Stimulated activated CD4-positive, alpha-beta T cell treated with anti-CD3 and anti-CD28 coated beads, Interleukin-1b, Interleukin-23, amount 100 ng/mL, for 4 hours (primary cell): ENCODE data around the gene CR1L.
"Not testable (repeated sequence)": the region's sequence is repeated elsewhere in the genome, so short reads cannot be mapped to it uniquely, and the experiment has no call there.

ENCODE experiments used
- DNase-seq, 2 donors: peaks; one replicate each; pipeline ENCODE4 v3.0.0-alpha.2; 2020; ENCODE audit warnings: low read depth in 2 of 2

The CR1L gene

DNA sequence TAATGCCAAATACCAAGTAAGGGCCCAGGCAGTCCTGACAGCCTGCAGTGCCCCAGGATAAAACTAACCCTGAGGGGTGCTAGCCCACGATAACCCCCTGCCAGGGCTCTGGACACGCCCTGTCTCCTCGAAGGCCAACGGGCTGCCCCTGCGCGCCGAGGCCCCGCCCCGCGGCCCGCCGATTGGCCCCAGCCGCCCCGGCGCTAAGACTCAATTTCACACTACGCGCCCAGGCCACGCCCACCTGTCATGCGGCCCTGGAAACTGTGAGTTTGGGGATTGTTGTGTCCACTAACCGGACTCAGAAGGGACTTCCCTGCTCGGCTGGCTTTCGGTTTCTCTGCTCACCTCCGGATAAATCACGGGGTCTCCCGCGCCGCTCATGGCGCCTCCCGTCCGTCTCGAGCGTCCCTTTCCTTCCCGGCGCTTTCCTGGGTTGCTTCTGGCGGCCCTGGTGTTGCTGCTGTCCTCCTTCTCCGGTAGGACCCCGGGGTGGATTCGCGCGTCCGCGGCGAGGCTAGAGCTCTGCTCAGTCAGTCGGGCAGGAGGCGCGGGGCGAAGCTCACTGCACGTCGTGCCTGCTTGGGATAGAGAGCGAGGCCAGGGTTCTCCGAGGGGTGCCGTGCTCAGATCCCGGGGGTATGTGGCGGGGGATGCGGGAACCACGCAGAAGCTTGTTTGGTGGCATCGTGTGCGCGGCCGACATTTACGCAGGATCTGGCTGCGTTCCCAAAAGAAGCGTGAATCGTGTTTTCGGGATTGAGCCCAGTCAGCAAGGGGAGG lies at the start of gene CR1L:
CR1L (plus strand) TSS at position 282 of the 783 bp plus-strand sequence; CDS start at position 383, 101 bp downstream.
- DNase-seq = peak; percentile 43 to 68

DNA sequence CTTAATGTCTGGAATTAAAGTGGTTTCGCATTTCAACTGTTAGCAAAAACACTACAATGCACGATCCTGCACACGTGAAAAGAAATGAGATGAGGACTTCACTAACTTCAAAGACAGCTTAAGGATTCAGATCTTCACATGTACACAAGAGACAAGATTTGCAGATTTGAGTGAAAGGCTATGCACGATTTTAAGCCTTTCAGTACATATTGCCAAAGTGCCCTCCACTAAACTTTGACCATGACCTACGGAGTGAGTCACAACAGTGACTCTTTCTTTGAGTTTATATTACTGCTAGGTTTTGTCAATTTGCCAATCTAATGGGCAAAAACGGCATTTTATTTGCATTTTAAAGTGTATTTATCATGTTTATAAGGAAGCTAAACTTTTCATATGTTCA lies 41.2 kb upstream of the CR1L start:
- no peak for DNase-seq

DNA sequence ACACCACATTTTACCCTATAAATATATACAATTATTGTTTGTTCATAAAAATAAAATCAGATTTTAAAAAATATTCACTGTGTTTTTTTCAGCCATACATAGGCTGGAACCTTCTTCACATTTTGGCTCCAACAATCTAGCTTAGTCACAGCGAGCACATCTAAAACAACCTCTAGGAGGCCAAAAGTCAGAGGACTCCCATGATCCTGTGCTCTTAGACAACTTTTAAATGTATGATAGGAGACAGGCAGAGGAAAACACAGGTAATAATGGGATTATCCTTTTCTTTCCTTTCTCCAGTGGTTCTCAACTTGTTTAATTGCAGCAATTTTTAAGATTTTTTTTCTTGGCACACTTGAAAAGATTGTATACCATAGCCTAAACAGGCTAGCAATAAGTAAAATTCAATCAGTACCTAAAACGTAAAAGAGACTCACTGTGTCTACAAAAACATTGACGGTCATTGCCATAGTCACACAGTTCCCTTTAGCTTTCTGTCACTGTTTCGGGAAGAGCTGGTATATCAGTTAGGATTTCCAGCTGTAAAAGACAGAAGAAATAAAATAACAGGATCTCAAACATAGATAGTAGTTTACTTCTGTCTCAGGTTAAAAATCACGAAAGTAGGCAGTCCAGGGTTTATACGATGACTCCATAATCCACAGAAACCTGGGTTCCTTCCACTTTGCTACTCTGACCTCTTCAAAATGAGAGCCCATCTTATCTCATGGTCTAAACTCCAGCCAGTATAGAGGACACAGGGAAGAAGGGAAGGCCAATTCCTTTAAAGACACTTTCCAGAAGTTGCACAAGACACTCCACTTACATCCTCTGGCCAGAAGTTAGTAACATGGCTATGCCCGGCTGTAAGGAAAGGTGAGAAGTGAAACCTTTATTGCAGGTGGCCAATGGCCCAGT lies 39.2 kb upstream of the CR1L start:
- no peak for DNase-seq

DNA sequence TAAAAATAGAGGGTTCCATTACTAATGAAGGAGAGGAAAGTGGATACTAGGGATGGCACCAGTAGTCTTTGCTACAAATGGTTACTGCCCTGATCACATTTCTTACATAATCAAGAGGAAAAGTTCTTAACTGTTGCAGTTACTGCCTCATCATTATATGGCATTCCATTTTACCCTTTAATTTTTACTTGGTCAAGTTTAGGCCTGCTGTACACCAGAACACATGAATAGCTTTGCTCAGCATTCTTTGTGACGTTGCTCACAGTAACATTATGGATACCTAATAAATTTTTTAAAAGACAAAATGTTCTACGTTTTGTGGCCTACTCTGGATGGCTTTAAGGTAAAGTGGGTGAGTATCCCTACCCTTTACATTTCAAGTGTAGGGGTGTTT lies 38.6 kb upstream of the CR1L start:
- no peak for DNase-seq

DNA sequence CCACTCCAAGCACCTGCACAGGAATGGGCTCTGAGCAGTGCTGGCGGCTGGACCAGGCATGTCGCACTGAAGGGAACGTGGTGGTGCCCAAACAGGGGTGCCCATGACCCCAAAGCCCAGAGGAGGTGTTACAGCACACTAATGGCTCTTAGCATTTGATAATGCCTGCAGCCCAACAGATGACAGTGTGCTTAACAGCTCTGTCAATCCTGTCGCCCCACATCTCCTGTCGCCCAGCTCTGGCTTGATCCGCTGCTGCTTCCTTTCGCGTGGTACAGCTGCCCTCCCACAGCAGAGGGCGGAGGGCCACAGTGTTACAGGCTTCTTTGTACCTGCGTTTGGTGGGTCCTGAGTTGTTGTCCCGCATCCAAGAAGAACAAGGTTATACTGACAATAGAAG lies 32.2 kb upstream of the CR1L start:
- no peak for DNase-seq

DNA sequence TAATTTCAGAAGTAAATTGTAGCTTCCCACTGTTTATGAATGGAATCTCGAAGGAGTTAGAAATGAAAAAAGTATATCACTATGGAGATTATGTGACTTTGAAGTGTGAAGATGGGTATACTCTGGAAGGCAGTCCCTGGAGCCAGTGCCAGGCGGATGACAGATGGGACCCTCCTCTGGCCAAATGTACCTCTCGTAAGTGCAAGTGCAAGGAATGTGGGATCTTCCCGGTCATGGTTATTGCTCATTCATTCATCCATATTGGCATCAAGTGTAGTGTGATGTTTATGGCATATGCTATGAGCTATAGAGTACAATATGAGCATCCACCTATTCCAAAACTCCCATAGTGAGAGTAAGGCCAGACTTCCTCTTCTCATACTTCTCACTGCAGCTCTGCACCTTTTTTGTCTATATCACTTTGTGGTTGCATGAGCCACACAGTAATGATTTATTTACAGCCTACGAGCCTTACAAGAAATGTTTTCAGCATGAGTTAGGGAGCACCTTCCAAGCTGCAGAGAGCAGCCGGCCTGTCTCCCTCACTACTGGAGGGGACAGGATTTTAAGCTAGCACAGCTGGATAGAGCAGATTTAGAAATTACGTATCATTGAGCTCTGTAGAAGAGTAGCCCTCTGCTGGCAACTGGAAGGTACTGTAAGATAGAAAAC lies 24.9 kb upstream of the CR1L start:
- peak in 1 of 2 donors; percentile 1 for DNase-seq

DNA sequence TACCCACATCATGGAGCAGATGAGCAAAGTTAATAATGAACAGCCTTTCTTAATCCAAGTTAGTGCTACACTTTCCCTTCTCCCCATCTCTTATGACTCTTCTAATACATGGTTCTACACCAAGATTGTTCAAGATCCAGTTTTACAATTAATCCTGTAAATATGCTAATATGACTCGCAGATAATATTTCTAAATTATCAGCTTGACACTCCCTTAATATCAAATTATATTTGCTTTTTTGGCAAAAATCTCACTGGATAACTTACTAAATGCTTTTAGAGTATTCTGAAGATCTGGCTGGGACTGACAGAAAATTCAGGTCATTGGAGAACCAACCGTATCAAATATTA lies 24.4 kb upstream of the CR1L start:
- DNase-seq = no peak

DNA sequence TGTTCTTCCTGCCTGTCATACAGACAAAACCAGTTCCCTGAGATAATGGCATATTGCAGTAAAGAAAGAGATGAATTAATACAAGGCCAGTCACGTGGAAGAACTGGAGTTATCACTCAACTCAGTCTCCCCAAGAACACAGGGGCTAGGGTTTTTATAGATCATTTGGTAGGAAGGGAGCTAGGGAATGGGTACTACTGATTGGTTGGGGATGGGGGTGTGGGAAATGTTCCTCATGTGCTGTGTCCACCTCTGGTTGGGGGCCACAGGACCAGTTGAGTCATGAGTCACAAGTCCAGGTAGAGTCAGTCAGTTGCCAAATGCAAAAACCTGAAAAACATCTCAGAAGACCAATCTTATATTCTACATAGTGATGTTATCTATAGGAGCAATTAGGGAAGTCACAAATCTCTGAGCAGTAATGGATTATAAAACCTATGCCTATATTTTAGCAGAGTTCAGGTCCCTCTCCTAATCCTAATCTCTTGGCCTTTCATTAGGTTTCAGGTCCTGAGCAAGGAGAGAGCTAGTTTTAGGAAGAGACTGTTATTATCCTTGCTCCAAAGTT lies 19.3 kb upstream of the CR1L start:
- not testable (repeated sequence) for DNase-seq

DNA sequence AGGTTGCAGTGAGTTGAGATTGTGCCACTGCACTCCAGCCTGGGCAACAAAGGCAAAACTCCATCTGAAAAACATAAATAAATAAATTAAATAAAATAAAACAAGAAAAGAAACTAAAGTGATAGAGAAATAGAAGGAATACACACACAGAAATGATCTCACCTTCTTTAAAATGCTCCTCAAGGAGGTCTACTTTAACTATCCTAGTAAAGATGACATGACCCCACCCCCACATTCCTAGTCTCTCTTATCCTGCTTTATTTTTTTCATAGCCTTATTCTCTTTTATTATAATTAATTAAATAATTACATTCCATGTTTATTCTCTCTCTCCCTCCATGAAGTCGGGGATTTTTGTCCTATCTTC lies 18.0 kb upstream of the CR1L start:
- DNase-seq = no peak

DNA sequence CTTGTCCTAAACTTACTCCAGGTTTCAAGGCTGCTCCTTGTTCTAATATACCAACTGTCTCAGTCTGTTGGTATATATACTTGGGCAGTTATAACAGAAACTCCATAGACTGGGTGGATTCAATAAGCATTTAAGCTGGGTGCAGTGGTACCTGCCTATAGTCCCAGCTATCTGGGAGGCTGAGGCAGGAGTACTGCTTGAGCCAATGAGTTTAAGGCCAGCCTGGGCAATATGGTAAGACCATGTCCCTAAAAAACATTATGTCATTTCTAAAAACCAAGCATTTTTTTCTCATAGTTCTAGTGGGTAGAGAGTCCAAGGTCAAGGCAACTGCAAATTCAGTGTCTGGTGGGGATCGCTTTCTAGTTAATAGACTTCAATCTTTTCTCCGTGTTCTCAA lies 17.4 kb upstream of the CR1L start:
- DNase-seq = no peak

DNA sequence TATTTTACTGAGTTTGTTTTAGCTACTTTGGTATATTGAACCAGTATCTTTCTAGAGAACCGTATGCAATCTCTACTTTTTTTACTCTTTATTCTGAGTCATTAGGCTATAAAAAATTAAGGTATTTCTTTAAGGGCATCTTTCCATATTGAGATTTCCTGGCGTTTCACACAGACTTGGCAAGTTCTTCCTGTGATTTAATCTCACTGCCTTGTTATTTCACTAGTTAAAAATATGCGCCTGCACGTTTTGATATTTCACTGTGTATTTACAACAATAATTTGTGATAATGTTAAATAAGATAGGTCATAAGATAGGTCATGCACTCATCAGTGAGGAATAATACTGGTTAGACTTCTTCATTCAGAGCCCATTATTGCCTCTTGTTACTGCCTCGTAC lies 16.2 kb upstream of the CR1L start:
- DNase-seq = no peak

DNA sequence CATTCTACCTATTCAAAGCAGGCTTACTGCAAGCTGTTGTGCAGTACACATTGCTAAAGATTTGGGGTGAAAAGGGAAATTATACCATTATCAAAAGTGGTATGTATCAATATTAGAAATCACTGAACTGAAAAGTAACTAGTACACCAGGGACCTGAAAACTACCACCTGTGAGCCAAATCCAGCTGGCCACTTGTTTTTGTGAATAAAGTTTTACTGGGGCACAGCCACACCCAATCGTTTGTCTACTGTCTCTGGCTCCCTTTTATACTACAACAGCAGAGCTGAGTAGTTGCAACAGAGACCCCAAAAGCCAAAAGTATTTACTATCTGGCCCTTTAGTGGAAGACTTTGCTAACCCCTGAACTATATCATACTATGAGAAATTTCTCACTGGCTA lies 13.8 kb upstream of the CR1L start:
- no peak for DNase-seq

DNA sequence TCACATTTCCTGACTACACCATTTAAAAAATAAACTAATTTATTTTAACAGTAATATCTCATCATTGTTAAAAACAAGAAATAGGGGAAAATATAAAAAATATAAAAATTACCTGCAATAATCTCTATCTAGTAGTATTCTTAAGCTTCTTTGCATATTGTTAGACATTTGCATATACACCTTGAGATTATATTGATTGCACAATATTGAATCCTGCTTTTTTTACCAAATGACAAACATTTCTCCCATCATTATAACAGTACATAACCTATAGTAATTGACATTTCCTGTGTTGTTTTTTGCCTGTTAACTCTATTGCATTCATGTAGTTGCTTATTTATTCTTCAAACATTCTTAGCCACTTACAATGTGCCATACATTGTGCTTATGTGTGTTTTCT lies 11.7 kb upstream of the CR1L start:
- DNase-seq = no peak

DNA sequence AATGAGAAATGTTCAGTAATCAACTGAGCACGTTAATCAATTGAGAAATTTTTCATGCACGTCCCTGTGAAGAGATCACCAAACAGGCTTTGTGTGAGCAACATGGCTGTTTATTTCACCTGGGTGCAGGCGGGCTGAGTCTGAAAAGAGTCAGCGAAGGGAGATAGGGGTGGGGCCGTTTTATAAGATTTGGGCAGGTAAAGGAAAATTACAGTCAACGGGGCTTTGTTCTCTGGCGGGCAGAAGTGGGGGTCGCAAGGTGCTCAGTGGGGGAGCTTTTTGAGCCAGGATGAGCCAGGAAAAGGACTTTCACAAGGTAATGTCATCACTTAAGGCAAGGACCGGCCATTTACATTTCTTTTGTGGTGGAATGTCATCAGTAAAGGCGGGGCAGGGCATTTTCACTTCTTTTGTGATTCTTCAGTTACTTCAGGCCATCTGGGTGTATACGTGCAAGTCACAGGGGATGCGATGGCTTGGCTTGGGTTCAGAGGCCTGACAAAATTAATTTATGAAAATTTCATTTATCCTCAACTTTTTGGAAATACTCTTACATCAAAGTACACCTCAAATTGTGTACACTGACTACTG lies 11.1 kb upstream of the CR1L start:
- not testable (repeated sequence) for DNase-seq

DNA sequence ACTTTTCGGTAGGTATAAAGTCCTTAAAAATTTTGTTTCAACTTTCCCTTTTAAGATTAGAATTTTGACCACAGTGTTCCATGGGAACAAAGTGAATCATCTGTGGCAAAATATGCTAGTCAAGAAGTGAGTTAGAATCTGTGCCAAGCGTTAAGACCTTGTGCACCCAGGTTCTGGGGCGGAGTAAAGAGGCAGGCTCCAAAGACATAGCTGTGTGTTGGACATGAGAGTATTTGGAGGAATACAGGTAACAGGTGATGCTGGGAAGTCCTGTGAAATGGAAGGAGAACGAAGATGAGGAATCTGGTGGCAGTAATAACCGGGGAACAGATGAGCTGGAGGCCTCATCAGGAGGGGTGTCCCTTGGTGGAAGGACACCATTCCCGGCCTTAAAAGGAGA lies 10.6 kb upstream of the CR1L start:
- DNase-seq = not testable (repeated sequence)

DNA sequence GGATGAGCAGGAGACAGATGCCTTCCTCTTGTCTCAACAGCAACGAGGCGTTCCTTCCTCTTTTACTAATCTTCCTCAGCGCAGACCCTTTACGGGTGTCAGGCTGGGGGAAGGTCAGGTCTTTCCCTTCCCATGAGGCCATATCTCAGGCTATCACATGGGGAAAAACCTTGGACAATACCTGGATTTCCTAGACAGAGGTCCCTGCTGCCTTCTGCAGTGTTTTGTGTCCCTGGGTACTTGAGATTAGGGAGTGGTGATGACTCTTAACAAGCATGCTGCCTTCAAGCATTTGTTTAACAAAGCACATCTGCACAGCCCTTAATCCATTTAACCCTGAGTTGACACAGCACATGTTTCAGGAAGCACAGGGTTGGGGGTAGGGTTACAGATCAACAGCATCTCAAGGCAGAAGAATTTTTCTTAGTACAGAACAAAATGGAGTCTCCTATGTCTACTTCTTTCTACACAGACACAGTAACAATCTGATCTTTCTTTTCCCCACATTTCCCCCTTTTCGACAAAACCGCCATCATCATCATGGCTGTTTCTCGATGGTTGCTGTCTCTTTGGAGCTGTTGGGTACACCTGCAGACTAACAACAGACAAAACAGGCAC lies 9.3 kb upstream of the CR1L start:
- not testable (repeated sequence) for DNase-seq

DNA sequence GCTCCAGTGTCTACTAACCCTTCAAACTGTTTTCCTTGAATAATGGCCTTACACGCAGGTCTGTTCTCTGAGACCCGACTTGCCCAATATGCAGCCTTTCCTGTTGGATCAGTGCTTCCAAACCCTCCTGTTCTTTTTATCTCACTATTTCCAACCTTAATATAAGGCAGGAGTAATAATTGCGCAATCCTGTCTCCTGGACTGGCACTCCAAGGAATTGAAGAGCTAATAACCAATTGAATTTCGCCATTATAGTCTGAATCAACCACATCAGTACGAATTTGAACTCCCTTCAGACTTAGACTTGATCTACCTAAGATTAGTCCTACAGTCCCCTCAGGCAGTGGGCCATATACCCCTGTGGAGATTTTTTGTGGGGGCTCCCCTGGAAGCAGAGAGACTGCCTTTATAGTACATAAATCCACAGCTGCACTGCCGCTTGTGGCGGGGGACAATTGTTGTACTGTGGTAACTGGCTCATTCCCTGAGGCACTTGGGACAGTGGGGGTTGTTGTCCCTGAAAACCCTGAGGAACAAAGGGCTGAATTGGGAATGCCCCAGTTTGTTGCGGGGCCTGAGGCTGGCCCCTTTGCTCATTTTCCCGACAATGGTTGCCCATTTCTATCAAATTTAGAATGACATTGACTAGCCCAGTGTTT lies 6.3 kb upstream of the CR1L start:
- not testable (repeated sequence) for DNase-seq

DNA sequence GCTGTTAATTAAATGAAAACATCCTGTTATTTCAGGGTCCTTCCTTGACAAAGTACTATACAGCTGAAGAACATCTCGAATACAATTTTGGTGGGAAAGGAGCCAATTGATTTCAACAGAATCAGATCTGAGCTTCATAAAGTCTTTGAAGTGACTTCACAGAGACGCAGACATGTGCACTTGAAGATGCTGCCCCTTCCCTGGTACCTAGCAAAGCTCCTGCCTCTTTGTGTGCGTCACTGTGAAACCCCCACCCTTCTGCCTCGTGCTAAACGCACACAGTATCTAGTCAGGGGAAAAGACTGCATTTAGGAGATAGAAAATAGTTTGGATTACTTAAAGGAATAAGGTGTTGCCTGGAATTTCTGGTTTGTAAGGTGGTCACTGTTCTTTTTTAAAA lies 5.6 kb upstream of the CR1L start:
- not testable (repeated sequence) for DNase-seq

DNA sequence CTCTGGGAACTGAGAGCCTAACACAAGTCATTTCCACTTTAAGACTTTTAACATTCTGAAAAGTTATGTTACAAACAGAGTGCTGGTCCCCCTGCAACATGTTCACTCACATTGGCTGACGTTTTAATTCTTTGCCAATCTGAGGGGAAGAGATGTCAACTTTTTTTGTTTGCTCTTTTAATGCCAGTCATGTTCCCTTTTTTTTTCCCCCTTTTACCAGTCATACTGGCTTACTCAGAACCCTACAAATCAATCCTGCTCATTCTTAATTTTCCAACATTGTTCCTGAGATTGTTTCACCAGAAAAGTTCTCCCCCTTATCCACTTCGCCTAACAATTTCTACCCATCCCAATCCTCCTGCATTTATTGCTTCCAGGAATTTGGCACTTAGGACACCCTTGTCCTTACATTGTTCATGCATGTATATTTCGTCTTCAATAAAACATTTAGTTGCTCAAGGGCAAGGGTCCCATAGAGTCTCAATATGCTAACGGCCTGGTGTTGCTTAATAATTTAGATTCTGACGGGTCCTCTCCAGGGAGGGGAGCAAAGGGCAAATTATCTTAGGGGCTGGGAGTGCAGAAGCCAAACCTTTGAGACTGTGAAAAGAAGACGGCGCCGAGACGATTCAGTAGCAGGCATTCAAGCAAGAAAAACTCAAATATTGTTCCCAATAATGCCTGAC lies 624 bp upstream of the CR1L start:
- DNase-seq = no peak

DNA sequence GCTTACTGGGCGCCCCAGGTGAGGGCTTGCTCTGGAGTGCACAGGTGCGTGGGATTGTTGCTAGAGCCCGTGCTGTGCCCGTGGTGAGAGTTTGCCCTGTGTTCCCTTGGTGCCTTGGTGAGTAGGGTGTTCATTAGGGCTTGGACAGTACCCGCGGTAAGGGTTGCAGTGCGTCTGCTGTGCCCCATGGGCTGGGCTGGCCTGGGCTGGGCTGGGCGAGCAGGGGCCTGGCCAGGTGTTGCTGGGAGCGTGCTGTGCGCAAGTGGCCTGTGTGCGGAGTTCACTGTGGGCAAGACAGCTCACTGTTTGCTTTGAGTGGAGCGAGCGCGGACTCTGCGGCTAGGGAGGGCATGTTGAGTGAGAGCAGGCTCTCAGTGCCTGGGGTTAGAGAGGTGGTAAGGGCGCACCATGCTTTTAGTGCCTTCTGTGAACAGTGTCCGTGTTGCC lies 725 bp downstream of the CR1L start:
- DNase-seq = no peak
